Loucy (cell line): ENCODE results near the gene OSBPL9.
A peak's percentile ranks its signal among the peaks of the same experiment; 100 is the strongest.

ENCODE experiments used
- H2AFZ ChIP-seq: fragments of 200-600 bp; sonication (generic); 2 replicates; pipeline ENCODE4 v1.6.0; 2016; ENCODE audit warnings: antibody characterized with exemption, mild to moderate bottlenecking, low read length, moderate library complexity
- H3F3A ChIP-seq: fragments of 200-600 bp; 2 replicates; pipeline ENCODE4 v1.6.0; 2016; ENCODE audit warnings: antibody characterized with exemption, low read depth, mild to moderate bottlenecking
- H3K27me3 ChIP-seq: fragments of 200-600 bp; sonication (generic); 2 replicates; pipeline ENCODE4 v1.6.1; 2014; ENCODE audit warnings: low read length, mild to moderate bottlenecking; ENCODE audit not compliant: insufficient read depth, poor library complexity, severe bottlenecking
- H3K36me3 ChIP-seq: fragments of 200-600 bp; sonication (generic); 2 replicates; pipeline ENCODE4 v1.6.1; 2016; ENCODE audit warnings: low read length; ENCODE audit not compliant: insufficient read depth
- H3K4me1 ChIP-seq: fragments of 200-600 bp; sonication (generic); 2 replicates; pipeline ENCODE4 v1.5.1; 2014; ENCODE audit warnings: low read length, mild to moderate bottlenecking; ENCODE audit not compliant: insufficient read depth, poor library complexity, severe bottlenecking
- H3K4me2 ChIP-seq: fragments of 200-600 bp; sonication (generic); 2 replicates; pipeline ENCODE4 v1.6.0; 2014; ENCODE audit warnings: antibody characterized with exemption, low read length, low read depth, mild to moderate bottlenecking; ENCODE audit not compliant: poor library complexity, severe bottlenecking
- H3K4me3 ChIP-seq: fragments of 200-600 bp; sonication (generic); 2 replicates; pipeline ENCODE4 v1.5.1; 2014; ENCODE audit warnings: low read length, mild to moderate bottlenecking, mixed read lengths; ENCODE audit not compliant: poor library complexity, severe bottlenecking
- H3K79me2 ChIP-seq: fragments of 200-600 bp; sonication (generic); 2 replicates; pipeline ENCODE4 v1.6.1; 2014; ENCODE audit warnings: low read length; ENCODE audit not compliant: insufficient read depth
- H3K9ac ChIP-seq: fragments of 200-600 bp; sonication (generic); 2 replicates; pipeline ENCODE4 v1.6.0; 2014; ENCODE audit warnings: mild to moderate bottlenecking, low read depth, low read length, moderate library complexity; ENCODE audit not compliant: poor library complexity, severe bottlenecking
- H3K9me2 ChIP-seq: fragments of 200-600 bp; sonication (generic); replicated peaks from 2 replicates; pipeline ENCODE4 v1.6.1; 2016; ENCODE audit warnings: low read depth, low read length, mixed read lengths
- H3K9me3 ChIP-seq: fragments of 200-600 bp; sonication (generic); 2 replicates; pipeline ENCODE4 v1.6.1; 2014; ENCODE audit warnings: mild to moderate bottlenecking, antibody characterized with exemption, low read length, low read depth; ENCODE audit not compliant: insufficient read depth
- H4K20me1 ChIP-seq: fragments of 200-600 bp; sonication (generic); 2 replicates; pipeline ENCODE4 v1.6.0; 2014; ENCODE audit warnings: antibody characterized with exemption, low read length, mild to moderate bottlenecking; ENCODE audit not compliant: insufficient read depth, poor library complexity, severe bottlenecking
- EZH2phosphoT487 ChIP-seq: fragments of 200-600 bp; IDR thresholded peaks from 2 replicates; pipeline ENCODE4 v1.6.1; 2018; ENCODE audit warnings: antibody characterized with exemption, mild to moderate bottlenecking, moderate library complexity, borderline replicate concordance
- TF ChIP-seq, protein P1 (sequence below): fragments of 200-600 bp; sonication (generic); conservative IDR thresholded peaks from 2 replicates; pipeline ENCODE4 v1.5.1; 2014; ENCODE audit warnings: mild to moderate bottlenecking, antibody characterized with exemption, low read length

OSBPL9 gene, protein sequence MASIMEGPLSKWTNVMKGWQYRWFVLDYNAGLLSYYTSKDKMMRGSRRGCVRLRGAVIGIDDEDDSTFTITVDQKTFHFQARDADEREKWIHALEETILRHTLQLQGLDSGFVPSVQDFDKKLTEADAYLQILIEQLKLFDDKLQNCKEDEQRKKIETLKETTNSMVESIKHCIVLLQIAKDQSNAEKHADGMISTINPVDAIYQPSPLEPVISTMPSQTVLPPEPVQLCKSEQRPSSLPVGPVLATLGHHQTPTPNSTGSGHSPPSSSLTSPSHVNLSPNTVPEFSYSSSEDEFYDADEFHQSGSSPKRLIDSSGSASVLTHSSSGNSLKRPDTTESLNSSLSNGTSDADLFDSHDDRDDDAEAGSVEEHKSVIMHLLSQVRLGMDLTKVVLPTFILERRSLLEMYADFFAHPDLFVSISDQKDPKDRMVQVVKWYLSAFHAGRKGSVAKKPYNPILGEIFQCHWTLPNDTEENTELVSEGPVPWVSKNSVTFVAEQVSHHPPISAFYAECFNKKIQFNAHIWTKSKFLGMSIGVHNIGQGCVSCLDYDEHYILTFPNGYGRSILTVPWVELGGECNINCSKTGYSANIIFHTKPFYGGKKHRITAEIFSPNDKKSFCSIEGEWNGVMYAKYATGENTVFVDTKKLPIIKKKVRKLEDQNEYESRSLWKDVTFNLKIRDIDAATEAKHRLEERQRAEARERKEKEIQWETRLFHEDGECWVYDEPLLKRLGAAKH

DNA sequence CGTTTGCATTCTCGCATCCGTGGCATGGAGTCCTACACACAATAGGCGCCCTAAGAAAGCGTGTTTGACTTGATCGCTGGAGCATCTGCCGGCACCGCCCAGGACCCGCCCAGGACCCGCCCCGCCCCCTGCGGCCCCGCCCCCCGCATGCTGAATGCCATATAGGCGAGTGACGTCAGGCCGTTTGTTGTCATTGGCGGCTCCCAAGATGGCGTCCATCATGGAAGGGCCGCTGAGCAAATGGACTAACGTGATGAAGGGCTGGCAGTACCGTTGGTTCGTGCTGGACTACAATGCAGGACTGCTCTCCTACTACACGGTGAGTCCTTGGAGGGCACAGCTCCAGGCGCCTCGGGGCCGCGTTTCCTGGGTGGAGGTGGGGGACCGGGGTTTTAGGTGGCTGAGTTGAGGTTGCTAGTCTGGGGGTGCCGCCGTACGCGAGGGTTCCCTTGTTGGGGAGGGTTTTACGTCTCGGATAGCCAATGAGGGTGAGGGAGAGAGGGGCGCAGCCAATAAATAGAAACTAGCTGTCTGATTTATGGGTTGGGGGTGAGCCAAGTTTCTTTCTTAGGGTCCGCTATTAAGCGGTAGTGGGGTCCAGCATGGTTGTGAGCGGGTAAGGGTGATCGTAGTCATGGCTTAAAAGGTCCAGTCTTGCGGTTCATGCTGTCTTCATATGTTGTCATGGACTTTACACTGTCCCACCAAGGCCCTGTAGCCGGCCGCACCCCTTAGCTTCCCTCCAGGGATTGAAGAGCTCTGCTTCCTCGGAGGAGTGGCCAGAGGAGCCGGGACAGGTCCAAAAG, at the start of gene OSBPL9:
OSBPL9 (plus strand) TSS at position 190 of the 806 bp plus-strand sequence; CDS start at position 209, 19 bp downstream.
- Histone ChIP-seq H3K9me2 (no peaks in the 10 kb centered on the region), H3K4me2 (peak within 1 kb of the TSS; percentile 93), H3K36me3 (no peaks in the 10 kb centered on the region), H3K27me3 (no peaks in the 10 kb centered on the region), H3F3A (0 out of 2 replicates have a peak, but pooled peaks cover 2% of the 10 kb centered on the region), H3K4me1 (peaks cover 43% of the 10 kb centered on the region), H3K9ac (peak within 1 kb of the TSS; percentile 78), H2AFZ (peak within 1 kb of the TSS; percentile 96), H4K20me1 (peaks cover 3% of the 10 kb centered on the region), H3K79me2 (peaks cover 50% of the 10 kb centered on the region), H3K9me3 (no peaks in the 10 kb centered on the region), H3K4me3 (peak within 1 kb of the TSS; percentile 99)
- TF ChIP-seq, protein P1, sequence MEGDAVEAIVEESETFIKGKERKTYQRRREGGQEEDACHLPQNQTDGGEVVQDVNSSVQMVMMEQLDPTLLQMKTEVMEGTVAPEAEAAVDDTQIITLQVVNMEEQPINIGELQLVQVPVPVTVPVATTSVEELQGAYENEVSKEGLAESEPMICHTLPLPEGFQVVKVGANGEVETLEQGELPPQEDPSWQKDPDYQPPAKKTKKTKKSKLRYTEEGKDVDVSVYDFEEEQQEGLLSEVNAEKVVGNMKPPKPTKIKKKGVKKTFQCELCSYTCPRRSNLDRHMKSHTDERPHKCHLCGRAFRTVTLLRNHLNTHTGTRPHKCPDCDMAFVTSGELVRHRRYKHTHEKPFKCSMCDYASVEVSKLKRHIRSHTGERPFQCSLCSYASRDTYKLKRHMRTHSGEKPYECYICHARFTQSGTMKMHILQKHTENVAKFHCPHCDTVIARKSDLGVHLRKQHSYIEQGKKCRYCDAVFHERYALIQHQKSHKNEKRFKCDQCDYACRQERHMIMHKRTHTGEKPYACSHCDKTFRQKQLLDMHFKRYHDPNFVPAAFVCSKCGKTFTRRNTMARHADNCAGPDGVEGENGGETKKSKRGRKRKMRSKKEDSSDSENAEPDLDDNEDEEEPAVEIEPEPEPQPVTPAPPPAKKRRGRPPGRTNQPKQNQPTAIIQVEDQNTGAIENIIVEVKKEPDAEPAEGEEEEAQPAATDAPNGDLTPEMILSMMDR, result no peak
- TF ChIP-seq EZH2phosphoT487, result no peak

DNA sequence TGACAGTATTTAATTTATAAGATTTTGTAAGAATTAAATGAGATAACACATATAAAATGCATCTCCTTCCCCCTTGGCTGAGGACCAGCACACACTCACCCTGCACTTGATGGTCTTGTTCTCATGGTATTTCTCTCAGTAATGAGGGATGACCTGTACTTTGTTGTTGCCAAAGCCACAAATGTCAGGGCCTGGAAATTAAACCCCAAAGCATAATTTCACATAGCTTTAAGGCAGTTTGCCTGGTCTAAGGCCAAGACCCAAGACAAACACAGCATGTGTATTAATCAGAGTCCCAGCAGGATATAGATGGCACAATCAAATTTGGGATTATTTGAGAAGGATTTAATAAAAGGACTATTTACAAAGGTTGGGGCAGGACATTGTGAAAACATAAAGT, 49.2 kb upstream of the OSBPL9 start:
- Histone ChIP-seq H3K9ac (peak overlapping the region; percentile 59), H4K20me1 (no peaks in the 10 kb centered on the region), H3F3A (peaks cover 14% of the 10 kb centered on the region), H3K27me3 (no peaks in the 10 kb centered on the region), H2AFZ (no peak overlapping the region), H3K9me2 (no peaks in the 10 kb centered on the region), H3K4me2 (no peak overlapping the region), H3K79me2 (no peaks in the 10 kb centered on the region), H3K4me1 (peaks cover 74% of the 10 kb centered on the region), H3K36me3 (no peaks in the 10 kb centered on the region), H3K4me3 (no peak overlapping the region), H3K9me3 (no peaks in the 10 kb centered on the region)
- no peak for TF ChIP-seq EZH2phosphoT487
- TF ChIP-seq, protein P1, result no peak

DNA sequence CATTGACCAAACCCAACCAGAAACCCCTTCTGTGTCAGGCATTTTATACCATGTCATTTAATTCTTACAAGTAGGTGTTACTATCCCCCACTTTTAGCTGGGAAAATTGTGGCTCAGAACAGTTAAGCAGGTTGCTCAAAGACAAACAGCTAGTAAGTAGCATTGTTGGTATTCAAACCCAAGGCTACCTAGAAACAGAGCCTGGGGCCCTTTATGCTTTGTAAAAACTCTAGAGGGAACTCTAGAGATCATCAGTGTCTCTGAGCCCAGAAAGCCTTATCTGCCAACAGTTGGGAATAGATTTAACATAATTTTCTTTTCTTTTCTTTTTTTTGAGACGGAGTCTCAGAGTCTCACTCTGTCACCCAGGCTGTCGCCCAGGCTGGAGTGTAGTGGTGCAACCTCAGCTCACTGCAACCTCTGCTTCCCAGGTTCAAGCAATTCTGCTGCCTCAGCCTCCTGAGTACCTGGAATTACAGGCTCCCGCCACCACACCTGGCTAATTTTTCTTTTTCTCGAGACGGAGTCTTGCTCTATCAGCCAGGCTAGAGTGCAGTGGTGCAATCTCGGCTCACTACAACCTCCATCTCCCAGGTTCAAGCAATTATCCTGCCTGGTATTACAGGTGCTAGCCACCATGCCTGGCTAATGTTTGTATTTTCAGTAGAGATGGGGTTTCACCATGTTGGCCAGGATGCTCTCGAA, 48.5 kb upstream of the OSBPL9 start:
- Histone ChIP-seq H3K4me1 (peaks cover 71% of the 10 kb centered on the region), H3K9ac (peak overlapping the region; percentile 59), H3F3A (peaks cover 14% of the 10 kb centered on the region), H2AFZ (0 out of 2 replicates have a peak overlapping the region, but pooled peaks have one; percentile 71), H3K4me2 (peak overlapping the region; percentile 77), H4K20me1 (no peaks in the 10 kb centered on the region), H3K4me3 (peak overlapping the region; percentile 57), H3K9me3 (no peaks in the 10 kb centered on the region), H3K27me3 (no peaks in the 10 kb centered on the region), H3K9me2 (no peaks in the 10 kb centered on the region), H3K79me2 (no peaks in the 10 kb centered on the region), H3K36me3 (no peaks in the 10 kb centered on the region)
- no peak for TF ChIP-seq EZH2phosphoT487
- TF ChIP-seq, protein P1, result peak; percentile 26
